ENCODE measurements around the gene PARP12.
A peak's percentile ranks its signal among the peaks of the same experiment; 100 is the strongest.
"Not testable (repeated sequence)": the region's sequence is repeated elsewhere in the genome, so short reads cannot be mapped to it uniquely, and the experiment has no call there.

PARP12 gene

GRCh38 chr7:140062528-140063299, at the start of gene PARP12:
TSS of gene PARP12 (minus strand) at chr7:140062951. CDS start at chr7:140062847, 104 bp downstream.
- DNase-seq = peak; percentile 80

GRCh38 chr7:140108777-140109176, 46.0 kb upstream of the PARP12 start:
- not testable (repeated sequence) for DNase-seq

GRCh38 chr7:140096459-140096858, 33.7 kb upstream of the PARP12 start:
- no peak for DNase-seq

- no peak for DNase-seq
These were observed 30.6 kb upstream of the PARP12 start for GRCh38 chr7:140093375-140093774.

- no peak for DNase-seq
These were observed 22.7 kb upstream of the PARP12 start for GRCh38 chr7:140085447-140085846.

- peak; percentile 27 for DNase-seq
These were observed 22.2 kb upstream of the PARP12 start for GRCh38 chr7:140084972-140085371.

GRCh38 chr7:140084142-140084655, 21.4 kb upstream of the PARP12 start:
- no peak for DNase-seq

- no peak for DNase-seq
These were observed 20.0 kb upstream of the PARP12 start for GRCh38 chr7:140082770-140083169.

- DNase-seq = no peak
These were observed 19.1 kb upstream of the PARP12 start for GRCh38 chr7:140081774-140082425.

GRCh38 chr7:140080919-140081318, 18.2 kb upstream of the PARP12 start:
- DNase-seq = no peak

GRCh38 chr7:140079121-140079536, 16.4 kb upstream of the PARP12 start:
- DNase-seq = no peak

- no peak for DNase-seq
These were observed 15.6 kb upstream of the PARP12 start for GRCh38 chr7:140078392-140078791.

- no peak for DNase-seq
These were observed 12.0 kb upstream of the PARP12 start for GRCh38 chr7:140074780-140075179.

- no peak for DNase-seq
These were observed 7.8 kb upstream of the PARP12 start for GRCh38 chr7:140070546-140070945.

- no peak for DNase-seq
These were observed 6.7 kb upstream of the PARP12 start for GRCh38 chr7:140069298-140069949.

GRCh38 chr7:140068033-140068432, 5.3 kb upstream of the PARP12 start:
- DNase-seq = no peak

- DNase-seq = no peak
These were observed 4.3 kb upstream of the PARP12 start for GRCh38 chr7:140067052-140067451.

- peak; percentile 32 for DNase-seq
These were observed 628 bp downstream of the PARP12 start for GRCh38 chr7:140062118-140062527.

GRCh38 chr7:140061607-140061930, 1.2 kb downstream of the PARP12 start:
- no peak for DNase-seq

GRCh38 chr7:140060788-140061606, 1.8 kb downstream of the PARP12 start:
- no peak for DNase-seq

GRCh38 chr7:140060243-140060630, 2.5 kb downstream of the PARP12 start:
- no peak for DNase-seq

- peak; percentile 53 for DNase-seq
These were observed 3.2 kb downstream of the PARP12 start for GRCh38 chr7:140059273-140060242.

Measured in stimulated activated CD4-positive, alpha-beta T cell treated with anti-CD3 and anti-CD28 coated beads, Interleukin-1b, Interleukin-23, amount 100 ng/mL, for 48 hours (primary cell).